WTC11 (cell line): ENCODE results near the gene TLE5. TPM values are rescaled to one million over a fixed set of nuclear protein-coding genes. Genes with fewer than 3 reads are reported as not detected.
A peak's percentile ranks its signal among the peaks of the same experiment; 100 is the strongest.

Experiments used
- CBFB ChIP-seq: sonication (generic); formaldehyde crosslinking; IDR thresholded peaks from 2 replicates; pipeline ENCODE4 v1.8.1; 2022; ENCODE audit warnings: mild to moderate bottlenecking, low read depth, missing genetic modification reagents
- ESRRA ChIP-seq: sonication (generic); formaldehyde crosslinking; IDR thresholded peaks from 2 replicates; pipeline ENCODE4 v1.8.1; 2022; ENCODE audit warnings: mild to moderate bottlenecking, missing genetic modification reagents, borderline replicate concordance
- JAZF1 ChIP-seq: fragments of 250-450 bp; sonication (Bioruptor Pico); IDR thresholded peaks from 2 replicates; pipeline ENCODE4 v1.9.0; 2021; ENCODE audit warnings: moderate library complexity, mild to moderate bottlenecking, inconsistent platforms
- JUN ChIP-seq: sonication (generic); formaldehyde crosslinking; IDR thresholded peaks from 2 replicates; pipeline ENCODE4 v1.8.0; 2023; ENCODE audit warnings: mild to moderate bottlenecking, missing genetic modification reagents
- KAT7 ChIP-seq: sonication (generic); formaldehyde crosslinking; IDR thresholded peaks from 2 replicates; pipeline ENCODE4 v1.8.1; 2023; ENCODE audit warnings: missing genetic modification reagents, mild to moderate bottlenecking, borderline replicate concordance
- NFATC4 ChIP-seq: fragments of 250-450 bp; sonication (Bioruptor Pico); IDR thresholded peaks from 2 replicates; pipeline ENCODE4 v1.9.0; 2021; ENCODE audit warnings: mild to moderate bottlenecking
- NFE2L1 ChIP-seq: sonication (generic); formaldehyde crosslinking; IDR thresholded peaks from 2 replicates; pipeline ENCODE4 v1.8.1; 2023; ENCODE audit warnings: missing genetic modification reagents
- NR1H2 ChIP-seq: sonication (generic); formaldehyde crosslinking; IDR thresholded peaks from 2 replicates; pipeline ENCODE4 v1.9.0; 2021; ENCODE audit warnings: mild to moderate bottlenecking, moderate library complexity, missing genetic modification reagents
- ZBTB21 ChIP-seq: sonication (generic); formaldehyde crosslinking; IDR thresholded peaks from 2 replicates; pipeline ENCODE4 v1.8.1; 2023; ENCODE audit warnings: mild to moderate bottlenecking, missing genetic modification reagents, borderline replicate concordance
- ZNF423 ChIP-seq: fragments of 250-450 bp; sonication (Bioruptor Pico); IDR thresholded peaks from 2 replicates; pipeline ENCODE4 v2.1.2; 2022; ENCODE audit warnings: mild to moderate bottlenecking, moderate library complexity
- total RNA-seq: library from RNA; stranded (reverse); gene quantifications from 3 replicates; pipeline ENCODE4 v1.2.3, GENCODE V29; 2021
- TF ChIP-seq, protein P1 (sequence below): sonication (generic); formaldehyde crosslinking; IDR thresholded peaks from 2 replicates; pipeline ENCODE4 v1.8.1; 2022; ENCODE audit warnings: missing genetic modification reagents, borderline replicate concordance
- TF ChIP-seq, protein P2 (sequence below): sonication (generic); formaldehyde crosslinking; IDR thresholded peaks from 2 replicates; pipeline ENCODE4 v1.8.1; 2023; ENCODE audit warnings: mild to moderate bottlenecking, missing genetic modification reagents, moderate library complexity
- TF ChIP-seq, protein P3 (sequence below): sonication (generic); formaldehyde crosslinking; IDR thresholded peaks from 2 replicates; pipeline ENCODE4 v1.8.1; 2023; ENCODE audit warnings: mild to moderate bottlenecking, missing genetic modification reagents, moderate library complexity
- TF ChIP-seq, protein P4 (sequence below): sonication (generic); formaldehyde crosslinking; conservative IDR thresholded peaks from 2 replicates; pipeline ENCODE4 v1.8.1; 2023; ENCODE audit warnings: mild to moderate bottlenecking, low read depth, missing genetic modification reagents, moderate library complexity
- TF ChIP-seq, protein P5 (sequence below): fragments of 250-450 bp; sonication (Bioruptor Pico); IDR thresholded peaks from 2 replicates; pipeline ENCODE4 v1.9.0; 2021; ENCODE audit warnings: mild to moderate bottlenecking
- TF ChIP-seq, protein P6 (sequence below): sonication (generic); formaldehyde crosslinking; IDR thresholded peaks from 2 replicates; pipeline ENCODE4 v1.8.1; 2023; ENCODE audit warnings: mild to moderate bottlenecking, moderate library complexity, missing genetic modification reagents
- TF ChIP-seq, protein P7 (sequence below): sonication (generic); formaldehyde crosslinking; IDR thresholded peaks from 2 replicates; pipeline ENCODE4 v1.8.0; 2023; ENCODE audit warnings: mild to moderate bottlenecking, missing genetic modification reagents
- TF ChIP-seq, protein P8 (sequence below): sonication (generic); formaldehyde crosslinking; IDR thresholded peaks from 2 replicates; pipeline ENCODE4 v1.8.1; 2022; ENCODE audit warnings: low read depth, mild to moderate bottlenecking, moderate library complexity, missing genetic modification reagents, borderline replicate concordance
- TF ChIP-seq, protein P9 (sequence below): sonication (generic); formaldehyde crosslinking; IDR thresholded peaks from 2 replicates; pipeline ENCODE4 v1.8.0; 2022; ENCODE audit warnings: mild to moderate bottlenecking, missing genetic modification reagents

The TLE5 gene
- total RNA-seq, 1 experiment from 2014 or later = 246 TPM

DNA sequence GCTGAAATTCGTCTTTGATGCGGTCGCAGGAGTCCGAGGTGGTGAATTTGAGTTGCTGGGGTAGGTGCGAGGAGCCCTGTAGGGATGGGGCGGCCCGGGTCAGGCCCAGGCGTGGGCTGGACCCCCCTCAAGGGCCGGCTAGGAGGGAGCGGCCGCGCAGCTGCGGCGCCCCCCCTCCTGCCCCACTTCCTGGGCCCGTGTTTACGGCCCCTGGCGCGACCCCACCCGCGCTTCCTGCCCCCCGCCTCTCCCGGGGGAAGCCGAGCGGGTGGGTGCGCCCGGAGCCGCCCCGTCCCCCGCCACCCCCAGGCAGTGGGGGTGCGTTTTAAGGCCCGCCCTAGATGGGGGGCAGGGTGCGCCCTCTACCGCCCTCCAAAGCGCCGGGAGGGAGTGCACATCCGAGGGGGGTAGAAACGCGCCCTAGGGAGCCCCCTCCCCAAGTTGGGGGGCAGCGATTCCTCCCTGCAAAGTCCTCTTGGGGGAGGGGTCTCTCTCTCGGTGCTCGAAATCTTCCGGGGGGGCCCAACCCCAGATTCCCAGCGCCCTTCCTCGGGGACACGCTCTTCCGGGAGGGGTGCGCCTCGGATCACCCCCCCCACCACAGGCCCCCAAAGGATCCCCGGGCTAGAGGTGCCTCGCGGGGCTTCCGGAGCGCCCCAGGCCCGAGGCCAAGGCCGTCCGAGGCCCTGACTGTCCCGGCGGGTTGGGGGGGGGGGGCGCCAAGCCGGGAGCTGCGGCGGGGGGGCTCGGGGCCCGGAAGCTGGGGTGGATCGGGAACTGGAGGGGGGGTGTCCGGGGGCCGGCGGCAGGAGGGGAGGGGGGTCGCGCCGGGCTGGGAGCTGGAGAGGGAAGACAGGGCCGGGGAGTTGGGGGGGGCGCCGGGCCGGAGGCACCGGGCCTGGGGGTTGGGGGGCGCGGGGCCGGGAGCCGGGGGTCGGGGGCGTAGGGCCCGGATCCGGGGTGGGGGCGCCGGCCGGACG, 823 bp downstream of the TLE5 start (continued):
- TF ChIP-seq ESRRA (no peak), KAT7 (CRISPR knock-in tag) (0 out of 2 replicates have a peak, but pooled peaks have one; percentile 27), ZBTB21 (CRISPR knock-in tag) (no peak), NR1H2 (CRISPR knock-in tag) (no peak), NFE2L1 (CRISPR knock-in tag) (no peak), NFATC4 (CRISPR knock-in tag) (no peak), CBFB (CRISPR knock-in tag) (no peak), ZNF423 (CRISPR knock-in tag) (peak; percentile 88), JUN (no peak), JAZF1 (CRISPR knock-in tag) (no peak)
- TF ChIP-seq, protein P1, sequence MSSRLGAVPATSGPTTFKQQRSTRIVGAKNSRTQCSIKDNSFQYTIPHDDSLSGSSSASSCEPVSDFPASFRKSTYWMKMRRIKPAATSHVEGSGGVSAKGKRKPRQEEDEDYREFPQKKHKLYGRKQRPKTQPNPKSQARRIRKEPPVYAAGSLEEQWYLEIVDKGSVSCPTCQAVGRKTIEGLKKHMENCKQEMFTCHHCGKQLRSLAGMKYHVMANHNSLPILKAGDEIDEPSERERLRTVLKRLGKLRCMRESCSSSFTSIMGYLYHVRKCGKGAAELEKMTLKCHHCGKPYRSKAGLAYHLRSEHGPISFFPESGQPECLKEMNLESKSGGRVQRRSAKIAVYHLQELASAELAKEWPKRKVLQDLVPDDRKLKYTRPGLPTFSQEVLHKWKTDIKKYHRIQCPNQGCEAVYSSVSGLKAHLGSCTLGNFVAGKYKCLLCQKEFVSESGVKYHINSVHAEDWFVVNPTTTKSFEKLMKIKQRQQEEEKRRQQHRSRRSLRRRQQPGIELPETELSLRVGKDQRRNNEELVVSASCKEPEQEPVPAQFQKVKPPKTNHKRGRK (CRISPR knock-in tag) = no peak
- TF ChIP-seq, protein P2, sequence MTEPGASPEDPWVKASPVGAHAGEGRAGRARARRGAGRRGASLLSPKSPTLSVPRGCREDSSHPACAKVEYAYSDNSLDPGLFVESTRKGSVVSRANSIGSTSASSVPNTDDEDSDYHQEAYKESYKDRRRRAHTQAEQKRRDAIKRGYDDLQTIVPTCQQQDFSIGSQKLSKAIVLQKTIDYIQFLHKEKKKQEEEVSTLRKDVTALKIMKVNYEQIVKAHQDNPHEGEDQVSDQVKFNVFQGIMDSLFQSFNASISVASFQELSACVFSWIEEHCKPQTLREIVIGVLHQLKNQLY (CRISPR knock-in tag) = no peak
- TF ChIP-seq, protein P3, sequence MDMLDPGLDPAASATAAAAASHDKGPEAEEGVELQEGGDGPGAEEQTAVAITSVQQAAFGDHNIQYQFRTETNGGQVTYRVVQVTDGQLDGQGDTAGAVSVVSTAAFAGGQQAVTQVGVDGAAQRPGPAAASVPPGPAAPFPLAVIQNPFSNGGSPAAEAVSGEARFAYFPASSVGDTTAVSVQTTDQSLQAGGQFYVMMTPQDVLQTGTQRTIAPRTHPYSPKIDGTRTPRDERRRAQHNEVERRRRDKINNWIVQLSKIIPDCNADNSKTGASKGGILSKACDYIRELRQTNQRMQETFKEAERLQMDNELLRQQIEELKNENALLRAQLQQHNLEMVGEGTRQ (CRISPR knock-in tag) = no peak
- TF ChIP-seq, protein P4, sequence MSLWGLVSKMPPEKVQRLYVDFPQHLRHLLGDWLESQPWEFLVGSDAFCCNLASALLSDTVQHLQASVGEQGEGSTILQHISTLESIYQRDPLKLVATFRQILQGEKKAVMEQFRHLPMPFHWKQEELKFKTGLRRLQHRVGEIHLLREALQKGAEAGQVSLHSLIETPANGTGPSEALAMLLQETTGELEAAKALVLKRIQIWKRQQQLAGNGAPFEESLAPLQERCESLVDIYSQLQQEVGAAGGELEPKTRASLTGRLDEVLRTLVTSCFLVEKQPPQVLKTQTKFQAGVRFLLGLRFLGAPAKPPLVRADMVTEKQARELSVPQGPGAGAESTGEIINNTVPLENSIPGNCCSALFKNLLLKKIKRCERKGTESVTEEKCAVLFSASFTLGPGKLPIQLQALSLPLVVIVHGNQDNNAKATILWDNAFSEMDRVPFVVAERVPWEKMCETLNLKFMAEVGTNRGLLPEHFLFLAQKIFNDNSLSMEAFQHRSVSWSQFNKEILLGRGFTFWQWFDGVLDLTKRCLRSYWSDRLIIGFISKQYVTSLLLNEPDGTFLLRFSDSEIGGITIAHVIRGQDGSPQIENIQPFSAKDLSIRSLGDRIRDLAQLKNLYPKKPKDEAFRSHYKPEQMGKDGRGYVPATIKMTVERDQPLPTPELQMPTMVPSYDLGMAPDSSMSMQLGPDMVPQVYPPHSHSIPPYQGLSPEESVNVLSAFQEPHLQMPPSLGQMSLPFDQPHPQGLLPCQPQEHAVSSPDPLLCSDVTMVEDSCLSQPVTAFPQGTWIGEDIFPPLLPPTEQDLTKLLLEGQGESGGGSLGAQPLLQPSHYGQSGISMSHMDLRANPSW = no peak
- TF ChIP-seq, protein P5, sequence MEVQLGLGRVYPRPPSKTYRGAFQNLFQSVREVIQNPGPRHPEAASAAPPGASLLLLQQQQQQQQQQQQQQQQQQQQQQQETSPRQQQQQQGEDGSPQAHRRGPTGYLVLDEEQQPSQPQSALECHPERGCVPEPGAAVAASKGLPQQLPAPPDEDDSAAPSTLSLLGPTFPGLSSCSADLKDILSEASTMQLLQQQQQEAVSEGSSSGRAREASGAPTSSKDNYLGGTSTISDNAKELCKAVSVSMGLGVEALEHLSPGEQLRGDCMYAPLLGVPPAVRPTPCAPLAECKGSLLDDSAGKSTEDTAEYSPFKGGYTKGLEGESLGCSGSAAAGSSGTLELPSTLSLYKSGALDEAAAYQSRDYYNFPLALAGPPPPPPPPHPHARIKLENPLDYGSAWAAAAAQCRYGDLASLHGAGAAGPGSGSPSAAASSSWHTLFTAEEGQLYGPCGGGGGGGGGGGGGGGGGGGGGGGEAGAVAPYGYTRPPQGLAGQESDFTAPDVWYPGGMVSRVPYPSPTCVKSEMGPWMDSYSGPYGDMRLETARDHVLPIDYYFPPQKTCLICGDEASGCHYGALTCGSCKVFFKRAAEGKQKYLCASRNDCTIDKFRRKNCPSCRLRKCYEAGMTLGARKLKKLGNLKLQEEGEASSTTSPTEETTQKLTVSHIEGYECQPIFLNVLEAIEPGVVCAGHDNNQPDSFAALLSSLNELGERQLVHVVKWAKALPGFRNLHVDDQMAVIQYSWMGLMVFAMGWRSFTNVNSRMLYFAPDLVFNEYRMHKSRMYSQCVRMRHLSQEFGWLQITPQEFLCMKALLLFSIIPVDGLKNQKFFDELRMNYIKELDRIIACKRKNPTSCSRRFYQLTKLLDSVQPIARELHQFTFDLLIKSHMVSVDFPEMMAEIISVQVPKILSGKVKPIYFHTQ (CRISPR knock-in tag) = no peak
- TF ChIP-seq, protein P6, sequence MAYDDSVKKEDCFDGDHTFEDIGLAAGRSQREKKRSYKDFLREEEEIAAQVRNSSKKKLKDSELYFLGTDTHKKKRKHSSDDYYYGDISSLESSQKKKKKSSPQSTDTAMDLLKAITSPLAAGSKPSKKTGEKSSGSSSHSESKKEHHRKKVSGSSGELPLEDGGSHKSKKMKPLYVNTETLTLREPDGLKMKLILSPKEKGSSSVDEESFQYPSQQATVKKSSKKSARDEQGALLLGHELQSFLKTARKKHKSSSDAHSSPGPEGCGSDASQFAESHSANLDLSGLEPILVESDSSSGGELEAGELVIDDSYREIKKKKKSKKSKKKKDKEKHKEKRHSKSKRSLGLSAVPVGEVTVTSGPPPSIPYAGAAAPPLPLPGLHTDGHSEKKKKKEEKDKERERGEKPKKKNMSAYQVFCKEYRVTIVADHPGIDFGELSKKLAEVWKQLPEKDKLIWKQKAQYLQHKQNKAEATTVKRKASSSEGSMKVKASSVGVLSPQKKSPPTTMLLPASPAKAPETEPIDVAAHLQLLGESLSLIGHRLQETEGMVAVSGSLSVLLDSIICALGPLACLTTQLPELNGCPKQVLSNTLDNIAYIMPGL (CRISPR knock-in tag) = peak; percentile 60
- TF ChIP-seq, protein P7, sequence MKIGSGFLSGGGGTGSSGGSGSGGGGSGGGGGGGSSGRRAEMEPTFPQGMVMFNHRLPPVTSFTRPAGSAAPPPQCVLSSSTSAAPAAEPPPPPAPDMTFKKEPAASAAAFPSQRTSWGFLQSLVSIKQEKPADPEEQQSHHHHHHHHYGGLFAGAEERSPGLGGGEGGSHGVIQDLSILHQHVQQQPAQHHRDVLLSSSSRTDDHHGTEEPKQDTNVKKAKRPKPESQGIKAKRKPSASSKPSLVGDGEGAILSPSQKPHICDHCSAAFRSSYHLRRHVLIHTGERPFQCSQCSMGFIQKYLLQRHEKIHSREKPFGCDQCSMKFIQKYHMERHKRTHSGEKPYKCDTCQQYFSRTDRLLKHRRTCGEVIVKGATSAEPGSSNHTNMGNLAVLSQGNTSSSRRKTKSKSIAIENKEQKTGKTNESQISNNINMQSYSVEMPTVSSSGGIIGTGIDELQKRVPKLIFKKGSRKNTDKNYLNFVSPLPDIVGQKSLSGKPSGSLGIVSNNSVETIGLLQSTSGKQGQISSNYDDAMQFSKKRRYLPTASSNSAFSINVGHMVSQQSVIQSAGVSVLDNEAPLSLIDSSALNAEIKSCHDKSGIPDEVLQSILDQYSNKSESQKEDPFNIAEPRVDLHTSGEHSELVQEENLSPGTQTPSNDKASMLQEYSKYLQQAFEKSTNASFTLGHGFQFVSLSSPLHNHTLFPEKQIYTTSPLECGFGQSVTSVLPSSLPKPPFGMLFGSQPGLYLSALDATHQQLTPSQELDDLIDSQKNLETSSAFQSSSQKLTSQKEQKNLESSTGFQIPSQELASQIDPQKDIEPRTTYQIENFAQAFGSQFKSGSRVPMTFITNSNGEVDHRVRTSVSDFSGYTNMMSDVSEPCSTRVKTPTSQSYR (CRISPR knock-in tag) = no peak
- TF ChIP-seq, protein P8, sequence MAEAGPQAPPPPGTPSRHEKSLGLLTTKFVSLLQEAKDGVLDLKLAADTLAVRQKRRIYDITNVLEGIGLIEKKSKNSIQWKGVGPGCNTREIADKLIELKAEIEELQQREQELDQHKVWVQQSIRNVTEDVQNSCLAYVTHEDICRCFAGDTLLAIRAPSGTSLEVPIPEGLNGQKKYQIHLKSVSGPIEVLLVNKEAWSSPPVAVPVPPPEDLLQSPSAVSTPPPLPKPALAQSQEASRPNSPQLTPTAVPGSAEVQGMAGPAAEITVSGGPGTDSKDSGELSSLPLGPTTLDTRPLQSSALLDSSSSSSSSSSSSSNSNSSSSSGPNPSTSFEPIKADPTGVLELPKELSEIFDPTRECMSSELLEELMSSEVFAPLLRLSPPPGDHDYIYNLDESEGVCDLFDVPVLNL (CRISPR knock-in tag) = no peak
- TF ChIP-seq, protein P9, sequence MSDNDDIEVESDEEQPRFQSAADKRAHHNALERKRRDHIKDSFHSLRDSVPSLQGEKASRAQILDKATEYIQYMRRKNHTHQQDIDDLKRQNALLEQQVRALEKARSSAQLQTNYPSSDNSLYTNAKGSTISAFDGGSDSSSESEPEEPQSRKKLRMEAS = no peak
